D341Med (cell line): ENCODE results near the gene HDAC4.

Experiments used
- DNase-seq: peaks from one replicate; pipeline ENCODE4 v3.0.0; 2012; ENCODE audit warnings: low spot score

Gene HDAC4

GRCh38 chr2:239265681-239266433 lies 135.0 kb downstream of the HDAC4 start:
- DNase-seq: no peak

DNA sequence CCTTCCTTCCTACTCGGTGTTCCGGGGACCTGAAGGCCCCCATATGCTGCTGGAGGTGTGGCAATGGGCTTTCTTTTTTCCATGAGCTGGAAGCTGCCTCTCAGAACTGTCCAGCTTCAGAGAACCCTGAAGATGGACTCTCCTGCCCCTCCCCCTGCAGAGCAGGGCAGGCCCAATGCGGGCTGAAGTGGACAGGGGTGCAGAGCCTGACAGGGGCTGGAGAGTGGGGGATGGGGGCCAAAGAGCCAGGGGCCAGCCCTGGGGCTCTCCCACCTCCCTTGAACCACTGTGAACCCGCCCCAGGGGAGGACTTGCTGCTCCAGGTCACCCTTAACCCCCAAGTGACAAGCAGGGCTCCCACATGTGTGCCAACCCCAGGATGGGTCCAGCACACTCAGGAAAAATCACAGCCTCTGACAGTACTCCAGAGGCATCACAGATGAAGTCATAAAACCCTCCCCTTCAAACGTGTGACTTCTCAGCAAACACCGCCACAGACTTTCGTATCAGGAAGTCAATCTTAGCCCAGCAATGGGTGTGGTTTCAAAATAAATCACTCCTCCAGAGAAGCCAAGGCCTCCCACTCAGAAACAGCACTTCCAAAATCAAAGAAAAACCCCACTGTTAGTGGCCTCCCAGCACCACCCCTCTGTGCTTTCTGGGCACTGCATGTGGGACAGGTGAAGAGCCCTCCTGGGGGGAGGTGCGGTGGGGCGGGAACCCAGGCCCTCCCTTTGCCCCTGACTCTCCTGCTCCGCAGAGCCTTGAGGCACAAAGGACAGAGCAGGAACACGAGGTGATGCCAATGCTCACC lies 135.8 kb downstream of the HDAC4 start:
- DNase-seq: no peak

- no peak for DNase-seq
Measured at GRCh38 chr2:239264492-239264837, 136.4 kb downstream of the HDAC4 start.

DNA sequence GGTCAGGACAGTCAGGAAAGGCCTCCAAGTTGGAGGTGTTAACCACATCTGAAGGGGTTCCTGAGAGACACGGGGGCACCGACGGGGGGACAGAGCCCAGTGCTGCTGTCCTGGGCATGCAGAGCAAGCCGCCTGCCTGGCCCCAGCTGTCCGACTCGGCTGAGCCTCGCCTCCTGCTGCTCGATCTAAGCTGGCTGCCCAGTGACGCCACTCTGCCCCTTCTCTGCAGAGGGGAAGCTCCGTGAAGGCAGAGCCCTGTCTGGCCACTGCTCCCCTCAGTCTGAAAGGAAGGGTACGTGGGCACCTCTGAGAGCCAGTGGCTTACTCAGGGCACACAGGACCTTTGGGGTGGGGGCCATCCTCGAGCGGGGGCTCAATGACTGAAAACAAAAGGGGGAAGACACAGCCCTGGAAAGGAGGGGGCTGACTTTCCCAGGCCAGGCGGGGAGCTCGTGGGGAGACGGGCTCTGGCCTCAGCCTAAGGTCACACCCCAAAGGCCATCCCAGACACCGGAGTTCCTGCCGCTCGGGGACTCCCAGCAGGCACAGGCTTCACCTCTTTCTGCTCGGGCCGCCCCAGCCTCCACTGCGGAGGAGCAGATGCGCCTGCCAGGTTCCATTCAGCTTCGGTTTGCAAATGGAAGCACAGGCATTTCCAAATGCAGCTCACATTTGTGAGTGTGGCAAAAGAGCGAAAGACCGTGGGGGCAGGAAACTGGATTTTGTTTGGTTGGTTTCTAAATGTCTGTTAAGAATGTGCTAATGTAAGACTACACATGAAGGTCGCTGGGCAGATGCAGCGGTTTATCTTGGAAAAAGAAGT lies 136.9 kb downstream of the HDAC4 start:
- no peak for DNase-seq

DNA sequence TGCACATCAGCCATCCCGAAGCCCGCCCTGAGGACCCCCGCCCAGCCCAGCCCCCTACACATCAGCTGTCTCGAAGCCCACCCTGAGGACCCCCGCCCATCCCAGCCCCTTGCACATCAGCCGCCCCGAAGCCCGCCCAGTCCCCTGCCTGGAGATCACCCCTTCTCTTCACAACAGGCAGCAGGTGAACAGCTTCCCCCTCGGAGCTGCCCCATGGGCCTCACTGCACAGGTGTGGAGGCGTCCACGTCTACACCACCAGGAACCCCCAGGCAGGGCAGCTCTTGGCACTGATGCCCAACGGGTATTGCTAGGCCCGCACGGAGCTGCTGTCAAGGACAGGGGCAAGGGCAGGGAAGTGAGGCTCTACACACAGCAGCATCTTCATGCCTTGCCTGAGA lies 137.6 kb downstream of the HDAC4 start:
- no peak for DNase-seq

DNA sequence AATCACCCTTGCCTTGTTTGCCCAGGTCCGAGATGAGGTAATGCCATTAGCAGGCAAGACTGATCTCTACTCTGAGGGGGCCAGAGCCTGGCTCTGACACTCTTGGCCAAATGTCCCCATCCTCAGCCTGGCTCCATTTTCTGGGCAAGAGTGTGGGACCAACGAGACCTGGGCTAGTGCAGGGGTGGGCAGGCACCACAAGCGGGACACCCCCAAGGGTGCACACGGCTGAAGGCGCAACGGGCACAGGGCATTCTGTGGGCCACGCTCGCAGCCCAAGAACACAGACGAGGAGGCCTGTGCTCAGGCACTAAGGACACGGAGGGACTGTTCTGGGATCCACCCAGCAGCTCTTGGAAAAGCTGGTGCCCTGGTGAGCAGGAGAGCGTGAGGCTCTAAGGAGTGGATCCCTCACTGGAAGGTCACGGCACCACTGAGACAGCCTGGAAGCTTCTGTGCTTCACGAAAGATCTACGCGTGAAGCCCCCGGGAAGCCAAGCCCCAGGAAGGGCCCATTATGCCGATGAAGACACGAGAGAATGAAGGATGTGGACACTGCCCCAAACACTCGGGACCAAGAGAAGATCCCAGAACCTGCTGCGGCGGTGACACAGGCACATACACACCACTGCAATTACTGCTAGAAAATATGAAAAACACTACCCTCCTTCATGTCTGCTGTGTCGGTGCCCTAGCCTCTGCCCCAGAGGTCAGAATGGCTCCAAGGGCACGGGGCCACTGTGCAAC lies 138.2 kb downstream of the HDAC4 start:
- no peak for DNase-seq

GRCh38 chr2:239261796-239262483 lies 138.9 kb downstream of the HDAC4 start:
- DNase-seq: no peak

DNA sequence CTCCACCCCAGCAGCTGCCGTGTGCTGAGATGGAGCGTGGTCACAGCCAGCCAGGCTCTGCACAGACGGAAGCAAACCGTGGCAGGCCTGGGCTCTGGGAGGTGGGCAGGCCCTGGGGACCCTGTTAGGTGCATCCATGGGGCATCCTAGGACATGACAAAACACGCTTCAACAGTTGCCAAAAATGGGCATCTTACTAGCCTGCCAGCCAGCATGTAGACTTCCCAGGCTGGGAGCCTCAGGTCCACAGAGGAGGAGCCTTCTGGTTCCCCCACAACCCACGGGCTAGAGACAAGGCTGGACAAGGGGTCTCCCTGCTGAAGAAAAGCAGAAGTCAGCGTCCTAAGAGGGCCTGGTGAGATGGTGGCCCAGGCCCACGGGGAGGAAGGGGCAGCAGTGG lies 139.5 kb downstream of the HDAC4 start:
- no peak for DNase-seq

- DNase-seq: no peak
Measured at GRCh38 chr2:239260546-239261327, 140.1 kb downstream of the HDAC4 start.

GRCh38 chr2:239259603-239260298 lies 141.1 kb downstream of the HDAC4 start:
- DNase-seq: no peak

DNA sequence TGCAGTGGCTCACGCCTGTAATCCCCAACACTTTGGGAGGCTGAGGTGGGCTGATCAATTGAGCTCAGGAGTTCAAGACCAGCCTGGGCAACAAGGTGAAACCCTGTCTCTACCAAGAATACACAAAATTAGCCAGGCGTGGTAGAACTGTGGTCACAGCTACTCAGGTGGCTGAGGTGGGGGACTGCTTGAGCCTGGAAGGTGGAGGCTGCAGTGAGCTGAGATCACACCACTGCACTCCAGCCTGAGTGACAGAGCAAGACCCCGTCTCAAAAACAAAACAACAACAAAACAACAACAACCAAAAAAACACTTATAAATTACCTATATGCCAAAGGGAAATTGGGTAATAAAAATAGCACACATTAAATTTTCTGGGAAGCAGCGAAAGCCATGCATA lies 141.6 kb downstream of the HDAC4 start:
- no peak for DNase-seq

DNA sequence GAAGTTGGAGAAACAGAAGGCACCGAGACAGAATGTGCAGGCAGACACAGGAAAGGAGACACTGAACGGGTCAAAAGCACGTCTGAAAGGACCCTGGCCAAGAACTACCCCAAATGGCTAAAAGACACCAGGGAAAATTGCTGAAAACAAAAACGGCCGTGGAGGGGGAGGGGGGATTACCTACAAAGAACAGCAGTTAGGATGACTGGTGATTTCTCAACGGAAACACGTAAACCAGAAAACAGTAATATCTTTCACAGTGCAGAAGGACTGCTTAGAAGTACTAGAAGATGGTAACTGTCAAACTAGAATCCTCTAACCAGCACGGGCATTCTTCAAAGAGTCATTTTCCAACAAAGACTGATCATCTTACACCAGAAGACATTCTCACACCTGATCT lies 142.6 kb downstream of the HDAC4 start:
- no peak for DNase-seq

DNA sequence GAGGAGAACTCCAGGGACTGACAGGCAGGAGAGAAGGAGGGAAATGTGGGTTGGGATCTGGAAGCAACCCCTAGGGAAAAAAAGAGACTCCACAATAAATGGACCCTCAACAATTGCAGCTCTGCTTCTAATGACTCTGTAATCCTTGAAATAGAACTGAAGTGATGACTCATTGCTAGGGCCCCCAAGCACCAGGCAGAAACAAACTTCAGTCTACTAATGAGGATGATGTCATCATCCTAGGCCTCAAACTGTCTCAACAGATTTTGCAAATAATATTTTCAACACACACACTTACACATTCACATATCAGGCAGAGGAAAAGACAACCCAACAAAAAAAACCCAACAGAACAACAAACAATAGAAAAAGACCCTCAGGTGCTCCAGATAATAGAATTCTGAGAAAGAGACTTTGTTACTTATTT lies 143.3 kb downstream of the HDAC4 start:
- DNase-seq: no peak

DNA sequence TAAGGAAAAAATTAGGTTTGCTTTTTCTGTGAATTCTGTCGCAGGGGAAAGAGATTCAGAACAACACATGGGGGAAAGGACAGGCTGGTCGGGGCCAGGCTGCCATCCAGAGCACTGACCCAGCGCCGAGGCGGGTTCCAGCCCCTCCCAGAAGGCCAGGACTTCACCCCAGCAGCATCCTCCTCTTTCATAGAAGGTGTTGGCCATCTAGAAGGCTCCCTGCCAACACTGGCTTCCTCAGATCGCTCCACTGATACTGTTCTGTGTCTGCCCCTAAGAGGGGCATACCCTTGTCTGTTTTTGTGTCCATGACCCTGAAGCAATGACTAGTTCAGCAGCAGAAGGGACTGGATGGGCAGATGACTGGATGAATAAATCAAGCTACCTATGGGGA lies 144.5 kb downstream of the HDAC4 start:
- no peak for DNase-seq

- no peak for DNase-seq
Measured at GRCh38 chr2:239255628-239256349, 145.0 kb downstream of the HDAC4 start.

DNA sequence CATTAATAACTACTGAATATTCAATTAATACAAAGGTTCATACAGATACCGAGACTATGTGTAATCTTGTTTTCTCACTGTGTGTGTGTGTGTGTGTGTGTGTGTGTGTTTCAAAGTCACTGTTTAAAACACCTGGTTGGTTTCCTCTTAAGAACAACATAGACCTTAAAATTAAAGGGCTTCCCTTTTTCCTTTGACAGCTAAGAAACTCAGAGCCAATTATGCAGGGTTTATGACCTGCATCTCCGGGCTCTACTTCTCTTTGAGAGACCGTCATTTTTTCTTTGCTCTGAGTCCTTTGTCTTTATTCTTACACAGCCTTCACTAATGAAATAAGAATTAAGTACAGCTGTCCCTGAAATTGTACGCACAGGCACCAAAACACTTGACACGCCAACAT lies 145.6 kb downstream of the HDAC4 start:
- no peak for DNase-seq

DNA sequence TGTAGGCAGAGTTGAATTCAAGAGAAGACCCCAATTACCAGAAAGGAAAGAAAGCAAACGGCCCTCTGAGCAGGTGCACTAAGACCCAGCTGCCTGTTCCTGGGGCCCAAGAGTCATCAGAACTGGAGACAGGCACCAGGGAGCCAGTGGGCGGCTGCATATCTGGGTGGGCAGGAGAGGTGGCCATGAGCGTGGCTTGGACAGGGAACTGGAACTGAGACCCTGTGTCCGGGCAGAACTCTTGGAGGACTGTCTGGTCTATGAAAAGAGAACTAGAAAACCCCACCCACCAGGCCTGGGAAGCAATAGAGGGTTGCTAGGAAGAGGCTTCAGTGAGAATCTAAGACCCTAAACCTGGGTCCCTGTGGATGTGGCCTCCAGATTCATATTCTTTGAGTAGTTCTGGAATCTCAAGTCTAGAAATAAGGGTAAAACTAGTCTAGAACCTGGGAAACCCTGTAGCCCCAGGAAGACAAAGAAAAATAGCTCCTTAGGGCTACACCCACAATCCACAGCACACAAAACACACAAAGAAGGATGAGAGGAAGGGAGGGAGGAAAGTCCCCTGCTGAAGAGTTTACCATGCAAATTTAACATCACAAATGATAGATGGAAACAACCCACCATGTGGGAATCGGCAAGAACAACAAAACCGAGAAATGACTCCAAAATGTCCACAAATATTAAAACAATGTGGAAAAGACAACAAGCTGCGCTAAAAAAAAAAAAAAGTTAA lies 147.0 kb downstream of the HDAC4 start:
- DNase-seq: no peak

GRCh38 chr2:239253264-239253663 lies 147.6 kb downstream of the HDAC4 start:
- DNase-seq: no peak

- DNase-seq: no peak
Measured at GRCh38 chr2:239252801-239253200, 148.0 kb downstream of the HDAC4 start.
